ENCODE data around the gene CDC45.

CDC45 gene

DNA sequence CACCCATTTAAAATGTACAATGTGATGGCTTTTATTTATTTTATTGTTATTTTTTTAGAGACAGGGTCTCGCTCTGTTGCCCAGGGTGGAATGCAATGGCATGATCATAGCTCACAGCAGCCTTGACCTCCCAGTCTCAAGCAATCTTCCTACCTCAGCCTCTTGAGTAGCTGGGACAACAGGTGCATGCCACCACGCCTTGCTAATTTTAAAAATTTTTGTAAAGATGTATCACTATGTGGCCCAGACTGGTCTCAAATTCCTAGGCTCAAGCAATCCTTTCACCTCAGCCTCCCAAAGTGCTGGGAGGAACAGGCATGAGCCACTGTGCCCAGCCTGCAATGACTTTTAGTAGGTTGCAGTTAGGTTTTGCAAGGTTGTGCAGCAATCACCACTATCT lies 30.2 kb downstream of the CDC45 start:
- no peak overlapping the region for H3K4me3 ChIP-seq (ENCODE audit: insufficient read depth, low read depth, low read length, poor library complexity, severe bottlenecking)
- no peaks in the 10 kb centered on the region for H3K27me3 ChIP-seq (replicated peaks; ENCODE audit: control insufficient read depth, insufficient read depth, low read length, poor library complexity, severe bottlenecking)
- H3K9me3 ChIP-seq (ENCODE audit: control insufficient read depth, low read length), result peaks cover 5% of the 10 kb centered on the region
- no peak overlapping the region for H3K27ac ChIP-seq (ENCODE audit: insufficient read depth, low read length, poor library complexity, severe bottlenecking)
- H3K36me3 ChIP-seq (ENCODE audit: control insufficient read depth, insufficient read depth, low read length), result no peaks in the 10 kb centered on the region
- DNase-seq, result no peak
- H3K4me1 ChIP-seq (ENCODE audit: control insufficient read depth, insufficient read depth, low read length, poor library complexity, severe bottlenecking), result no peaks in the 10 kb centered on the region

DNA sequence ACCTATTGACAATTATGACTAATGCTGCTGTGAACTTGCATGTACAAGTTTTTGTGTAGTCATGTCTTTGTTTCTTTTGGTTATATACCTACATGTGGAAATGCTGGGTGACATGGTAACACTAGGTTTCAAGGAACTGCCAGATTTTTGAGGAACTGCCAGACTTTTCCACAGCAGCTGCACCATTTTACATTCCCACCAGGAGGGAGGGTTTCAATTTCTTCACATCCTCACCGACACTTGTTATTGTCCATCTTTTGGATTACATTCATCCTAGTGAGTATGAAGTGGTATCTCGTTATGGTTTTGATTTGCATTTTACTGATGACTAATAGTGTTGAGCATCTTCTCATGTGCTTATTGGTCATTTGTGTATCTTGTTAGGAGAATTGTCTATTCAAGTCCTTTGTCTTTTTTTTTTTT lies 31.2 kb downstream of the CDC45 start:
- Histone ChIP-seq H3K27ac (ENCODE audit: insufficient read depth, low read length, poor library complexity, severe bottlenecking) (no peak overlapping the region), H3K9me3 (ENCODE audit: control insufficient read depth, low read length) (peaks cover 5% of the 10 kb centered on the region), H3K36me3 (ENCODE audit: control insufficient read depth, insufficient read depth, low read length) (no peaks in the 10 kb centered on the region), H3K4me3 (ENCODE audit: insufficient read depth, low read depth, low read length, poor library complexity, severe bottlenecking) (no peak overlapping the region), H3K27me3 (replicated peaks; ENCODE audit: control insufficient read depth, insufficient read depth, low read length, poor library complexity, severe bottlenecking) (no peaks in the 10 kb centered on the region), H3K4me1 (ENCODE audit: control insufficient read depth, insufficient read depth, low read length, poor library complexity, severe bottlenecking) (no peaks in the 10 kb centered on the region)
- DNase-seq, result no peak

DNA sequence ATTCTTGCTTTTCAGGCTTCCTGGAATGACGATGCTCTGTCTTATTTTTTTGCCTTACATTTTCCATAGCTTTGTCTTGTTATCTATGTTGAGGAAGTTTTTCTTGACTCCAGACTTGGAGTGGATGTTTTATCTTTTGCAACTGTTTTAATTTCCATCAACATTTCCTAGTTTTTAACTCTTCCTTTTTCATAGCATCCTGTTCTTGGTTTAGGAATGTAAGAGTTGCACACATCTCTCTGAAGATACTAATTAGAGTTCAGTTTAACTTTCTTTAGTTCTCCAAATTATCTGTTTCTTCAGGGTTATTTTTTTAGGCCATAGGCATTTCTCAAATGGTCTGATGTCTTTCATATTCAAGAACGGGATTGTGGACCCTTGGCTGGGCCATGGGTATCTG lies 34.1 kb downstream of the CDC45 start:
- H3K4me3 ChIP-seq (ENCODE audit: insufficient read depth, low read depth, low read length, poor library complexity, severe bottlenecking), result no peak overlapping the region
- no peaks in the 10 kb centered on the region for H3K36me3 ChIP-seq (ENCODE audit: control insufficient read depth, insufficient read depth, low read length)
- H3K4me1 ChIP-seq (ENCODE audit: control insufficient read depth, insufficient read depth, low read length, poor library complexity, severe bottlenecking), result no peaks in the 10 kb centered on the region
- H3K27ac ChIP-seq (ENCODE audit: insufficient read depth, low read length, poor library complexity, severe bottlenecking), result no peak overlapping the region
- DNase-seq, result no peak
- H3K27me3 ChIP-seq (replicated peaks; ENCODE audit: control insufficient read depth, insufficient read depth, low read length, poor library complexity, severe bottlenecking), result no peaks in the 10 kb centered on the region
- H3K9me3 ChIP-seq (ENCODE audit: control insufficient read depth, low read length), result peaks cover 5% of the 10 kb centered on the region

DNA sequence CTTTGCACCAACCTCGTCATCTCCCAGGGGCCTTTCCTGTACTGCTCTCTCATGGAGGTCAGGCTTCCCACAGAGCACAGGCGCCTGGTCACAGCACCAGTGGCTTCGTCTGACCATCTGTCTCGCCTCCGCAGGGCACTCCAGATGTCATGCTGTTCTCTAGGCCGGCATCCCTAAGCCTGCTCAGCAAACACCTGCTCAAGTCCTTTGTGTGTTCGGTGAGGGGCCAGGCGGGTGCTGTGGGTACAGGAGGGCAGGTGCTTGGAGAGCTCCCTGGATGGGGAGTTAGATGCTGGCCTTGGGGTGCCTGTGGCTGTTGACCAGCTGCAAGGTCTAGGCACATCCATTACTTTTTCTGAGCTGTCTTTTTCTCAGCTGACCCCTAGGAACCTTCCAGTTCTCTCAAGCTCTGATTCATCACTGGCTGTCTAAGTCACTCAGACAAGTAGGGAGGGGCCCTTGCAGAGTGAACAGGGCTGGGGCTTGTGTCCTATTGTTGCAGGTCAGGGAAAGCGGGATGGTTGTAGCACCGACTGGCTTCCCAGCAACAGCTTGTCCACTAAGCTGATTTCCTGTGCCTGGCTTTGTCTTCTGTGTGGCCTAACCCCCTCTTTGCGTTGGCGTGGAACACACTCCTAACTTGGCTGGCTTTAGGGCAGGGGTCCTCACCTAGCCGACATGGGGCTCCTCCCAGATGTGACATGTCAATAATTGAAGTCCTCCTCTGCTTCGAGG lies 35.3 kb downstream of the CDC45 start:
- Histone ChIP-seq H3K36me3 (ENCODE audit: control insufficient read depth, insufficient read depth, low read length) (no peaks in the 10 kb centered on the region), H3K27ac (ENCODE audit: insufficient read depth, low read length, poor library complexity, severe bottlenecking) (no peak overlapping the region), H3K4me1 (ENCODE audit: control insufficient read depth, insufficient read depth, low read length, poor library complexity, severe bottlenecking) (no peaks in the 10 kb centered on the region), H3K27me3 (replicated peaks; ENCODE audit: control insufficient read depth, insufficient read depth, low read length, poor library complexity, severe bottlenecking) (no peaks in the 10 kb centered on the region), H3K9me3 (ENCODE audit: control insufficient read depth, low read length) (peaks cover 5% of the 10 kb centered on the region), H3K4me3 (ENCODE audit: insufficient read depth, low read depth, low read length, poor library complexity, severe bottlenecking) (no peak overlapping the region)
- no peak for DNase-seq

DNA sequence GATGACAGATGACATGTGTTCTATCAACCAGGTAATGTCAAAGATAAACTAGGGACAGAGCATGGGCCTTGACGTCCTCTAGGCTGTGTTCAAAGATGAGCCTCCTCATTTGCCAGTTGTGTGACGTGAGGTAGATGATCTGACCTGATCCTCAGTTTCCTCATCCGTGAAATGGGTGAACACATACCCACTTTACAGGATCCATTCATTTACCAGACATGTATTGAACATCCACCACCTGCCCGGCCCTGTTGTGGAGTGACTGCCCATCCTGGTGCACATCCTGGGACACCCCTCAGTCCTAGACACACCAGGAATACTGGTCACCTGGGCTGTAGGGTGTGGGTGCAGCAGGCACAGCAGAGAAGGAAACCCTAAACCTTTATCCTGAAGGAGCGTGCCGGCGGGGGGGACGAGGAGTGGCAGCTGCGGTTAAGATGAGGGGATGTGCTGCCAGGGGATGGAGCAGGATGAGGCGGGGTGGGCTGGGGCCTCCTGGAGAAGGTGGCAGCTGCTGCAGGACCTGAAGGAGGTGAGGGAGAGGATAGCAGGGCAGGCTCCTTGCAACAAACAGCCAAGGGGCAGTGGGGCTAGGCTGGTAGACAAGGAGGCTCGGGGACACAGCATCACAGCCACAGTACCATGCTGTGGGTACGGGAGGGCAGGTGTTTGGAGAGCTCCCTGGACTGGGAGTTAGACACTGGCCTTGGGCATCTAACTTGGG lies 36.1 kb downstream of the CDC45 start:
- Histone ChIP-seq H3K27me3 (replicated peaks; ENCODE audit: control insufficient read depth, insufficient read depth, low read length, poor library complexity, severe bottlenecking) (no peaks in the 10 kb centered on the region), H3K4me3 (ENCODE audit: insufficient read depth, low read depth, low read length, poor library complexity, severe bottlenecking) (no peak overlapping the region), H3K4me1 (ENCODE audit: control insufficient read depth, insufficient read depth, low read length, poor library complexity, severe bottlenecking) (no peaks in the 10 kb centered on the region), H3K36me3 (ENCODE audit: control insufficient read depth, insufficient read depth, low read length) (no peaks in the 10 kb centered on the region), H3K9me3 (ENCODE audit: control insufficient read depth, low read length) (peaks cover 5% of the 10 kb centered on the region), H3K27ac (ENCODE audit: insufficient read depth, low read length, poor library complexity, severe bottlenecking) (no peak overlapping the region)
- no peak for DNase-seq

DNA sequence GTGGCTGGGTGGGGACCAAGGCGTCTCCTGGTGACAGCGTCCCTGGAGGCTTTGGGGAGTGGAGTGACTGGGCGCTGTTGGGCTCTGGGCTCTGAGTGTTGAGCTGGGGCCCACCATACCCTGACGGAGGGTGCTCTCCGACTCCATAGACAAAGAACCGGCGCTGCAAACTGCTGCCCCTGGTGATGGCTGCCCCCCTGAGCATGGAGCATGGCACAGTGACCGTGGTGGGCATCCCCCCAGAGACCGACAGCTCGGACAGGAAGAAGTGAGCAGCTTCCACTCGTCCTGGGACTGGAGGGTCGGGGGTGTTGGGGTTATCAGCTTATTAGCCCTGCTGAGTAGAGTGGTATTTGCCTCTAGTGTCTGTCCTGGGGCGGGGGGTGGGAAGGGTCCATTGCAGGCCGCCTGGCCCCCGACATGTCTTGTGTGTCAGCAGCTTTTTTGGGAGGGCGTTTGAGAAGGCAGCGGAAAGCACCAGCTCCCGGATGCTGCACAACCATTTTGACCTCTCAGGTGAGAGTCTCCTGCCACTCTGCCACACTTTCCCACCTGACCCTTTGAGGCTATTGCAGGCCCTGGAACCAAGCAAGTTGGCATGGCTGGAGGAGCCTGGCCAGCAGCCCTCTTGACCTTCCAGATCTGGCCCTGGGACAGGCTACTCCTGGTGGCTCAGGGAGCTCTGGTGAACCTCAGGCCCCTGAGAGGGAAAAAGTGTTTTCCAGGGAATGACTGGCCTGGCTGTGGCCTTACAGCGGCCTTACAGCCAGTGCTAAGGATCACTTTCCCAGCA lies 36.9 kb downstream of the CDC45 start:
- Histone ChIP-seq H3K27ac (ENCODE audit: insufficient read depth, low read length, poor library complexity, severe bottlenecking) (no peak overlapping the region), H3K4me3 (ENCODE audit: insufficient read depth, low read depth, low read length, poor library complexity, severe bottlenecking) (no peak overlapping the region), H3K27me3 (replicated peaks; ENCODE audit: control insufficient read depth, insufficient read depth, low read length, poor library complexity, severe bottlenecking) (no peaks in the 10 kb centered on the region), H3K4me1 (ENCODE audit: control insufficient read depth, insufficient read depth, low read length, poor library complexity, severe bottlenecking) (no peaks in the 10 kb centered on the region), H3K36me3 (ENCODE audit: control insufficient read depth, insufficient read depth, low read length) (no peaks in the 10 kb centered on the region), H3K9me3 (ENCODE audit: control insufficient read depth, low read length) (peaks cover 5% of the 10 kb centered on the region)
- DNase-seq, result no peak

DNA sequence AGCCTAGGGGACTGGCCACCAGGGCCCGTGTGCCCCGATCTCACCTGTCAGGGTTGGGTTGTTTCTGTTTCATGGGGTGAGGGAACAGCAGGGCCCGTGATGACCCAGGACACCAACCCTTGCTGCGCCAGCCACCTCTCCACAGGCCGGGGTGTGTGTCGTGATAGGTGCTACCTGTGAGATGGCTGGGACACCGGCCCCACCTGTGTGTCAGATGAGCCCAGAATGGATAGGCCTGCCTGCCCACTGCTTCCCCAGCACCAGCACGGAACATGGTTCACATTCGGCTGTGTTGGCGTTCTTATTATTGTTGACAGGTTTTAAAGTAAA lies 37.4 kb downstream of the CDC45 start:
- Histone ChIP-seq H3K27me3 (replicated peaks; ENCODE audit: control insufficient read depth, insufficient read depth, low read length, poor library complexity, severe bottlenecking) (no peaks in the 10 kb centered on the region), H3K4me3 (ENCODE audit: insufficient read depth, low read depth, low read length, poor library complexity, severe bottlenecking) (no peak overlapping the region), H3K9me3 (ENCODE audit: control insufficient read depth, low read length) (peaks cover 5% of the 10 kb centered on the region), H3K4me1 (ENCODE audit: control insufficient read depth, insufficient read depth, low read length, poor library complexity, severe bottlenecking) (no peaks in the 10 kb centered on the region), H3K36me3 (ENCODE audit: control insufficient read depth, insufficient read depth, low read length) (no peaks in the 10 kb centered on the region), H3K27ac (ENCODE audit: insufficient read depth, low read length, poor library complexity, severe bottlenecking) (no peak overlapping the region)
- no peak for DNase-seq

DNA sequence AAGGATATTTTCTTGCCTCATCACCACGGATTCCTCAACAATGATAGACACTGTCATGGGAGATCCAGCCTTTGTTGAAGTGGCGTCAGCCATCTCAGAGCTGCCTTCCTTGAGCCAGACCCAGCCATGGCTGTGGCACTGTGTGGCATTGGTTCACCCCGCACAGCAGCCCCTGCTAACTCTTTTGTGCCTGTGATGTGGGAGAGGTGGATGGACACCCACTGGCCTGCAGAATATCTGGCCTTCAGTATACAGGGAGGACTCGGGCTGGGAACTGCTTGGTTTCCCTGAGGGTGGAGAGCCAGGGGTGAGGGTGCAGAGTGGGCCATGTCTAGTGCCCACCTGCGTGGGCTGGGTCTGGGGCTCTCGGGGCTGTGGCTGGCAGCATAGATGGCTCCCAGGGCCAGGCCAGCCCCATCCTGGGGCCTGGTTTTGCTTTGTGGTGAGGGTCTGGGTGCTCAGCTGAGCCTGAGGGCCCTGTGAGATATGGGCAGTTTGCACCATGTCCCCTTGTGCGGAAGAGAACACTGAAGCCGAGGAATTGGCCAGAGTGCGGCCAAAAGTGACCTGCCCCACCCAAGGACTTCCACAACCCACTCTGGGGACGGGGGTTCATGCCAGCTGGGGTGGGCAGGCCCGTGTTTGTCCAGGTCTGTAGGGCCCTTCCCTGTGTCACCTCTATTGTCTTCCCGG lies 38.3 kb downstream of the CDC45 start:
- H3K4me3 ChIP-seq (ENCODE audit: insufficient read depth, low read depth, low read length, poor library complexity, severe bottlenecking), result no peak overlapping the region
- peaks cover 6% of the 10 kb centered on the region for H3K27me3 ChIP-seq (replicated peaks; ENCODE audit: control insufficient read depth, insufficient read depth, low read length, poor library complexity, severe bottlenecking)
- H3K27ac ChIP-seq (ENCODE audit: insufficient read depth, low read length, poor library complexity, severe bottlenecking), result no peak overlapping the region
- no peaks in the 10 kb centered on the region for H3K36me3 ChIP-seq (ENCODE audit: control insufficient read depth, insufficient read depth, low read length)
- peaks cover 5% of the 10 kb centered on the region for H3K9me3 ChIP-seq (ENCODE audit: control insufficient read depth, low read length)
- H3K4me1 ChIP-seq (ENCODE audit: control insufficient read depth, insufficient read depth, low read length, poor library complexity, severe bottlenecking), result peaks cover 1% of the 10 kb centered on the region
- DNase-seq, result no peak

DNA sequence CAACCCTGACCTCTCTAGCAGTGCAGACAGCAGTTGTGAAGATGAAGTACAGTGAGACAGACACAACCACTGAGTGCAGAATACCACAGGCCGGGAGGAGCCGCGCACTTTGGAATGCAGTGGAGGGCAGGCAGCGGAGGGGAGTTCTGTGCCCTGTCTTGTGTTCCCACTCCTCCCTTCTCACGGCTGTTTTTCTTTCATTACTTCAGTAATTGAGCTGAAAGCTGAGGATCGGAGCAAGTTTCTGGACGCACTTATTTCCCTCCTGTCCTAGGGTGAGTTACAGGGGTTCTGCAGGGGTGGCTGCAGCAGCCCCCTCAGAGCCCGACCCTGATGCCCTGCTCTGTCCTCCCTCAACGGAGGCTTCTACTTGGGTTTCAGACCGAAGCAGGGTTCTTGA lies 38.9 kb downstream of the CDC45 start:
- H3K36me3 ChIP-seq (ENCODE audit: control insufficient read depth, insufficient read depth, low read length), result no peaks in the 10 kb centered on the region
- H3K9me3 ChIP-seq (ENCODE audit: control insufficient read depth, low read length), result peaks cover 5% of the 10 kb centered on the region
- H3K4me1 ChIP-seq (ENCODE audit: control insufficient read depth, insufficient read depth, low read length, poor library complexity, severe bottlenecking), result peaks cover 7% of the 10 kb centered on the region
- H3K27ac ChIP-seq (ENCODE audit: insufficient read depth, low read length, poor library complexity, severe bottlenecking), result no peak overlapping the region
- H3K4me3 ChIP-seq (ENCODE audit: insufficient read depth, low read depth, low read length, poor library complexity, severe bottlenecking), result no peak overlapping the region
- no peak for DNase-seq
- peaks cover 8% of the 10 kb centered on the region for H3K27me3 ChIP-seq (replicated peaks; ENCODE audit: control insufficient read depth, insufficient read depth, low read length, poor library complexity, severe bottlenecking)

All from effector memory CD4-positive, alpha-beta T cell (primary cell).